RWPE1 (cell line): ENCODE results near the gene CATSPERZ.

Experiments used
- CTCF ChIA-PET: fragments of 350-600 bp; sonication (Branson Sonifier 250); formaldehyde crosslinking; extraction: SDS; loops from one replicate; lab custom pipeline; 2021; lab: Yijun Ruan, JAX
- POLR2A ChIA-PET: fragments of 400-600 bp; formaldehyde crosslinking; extraction: SDS; loops from one replicate; lab custom pipeline; 2020; ENCODE audit warnings: antibody characterized with exemption; ENCODE audit not compliant: low non-redundant PET; lab: Yijun Ruan, JAX
- DNase-seq: peaks from one replicate; pipeline ENCODE4 v3.0.0; 2012; ENCODE audit warnings: low spot score
- H3K27ac ChIP-seq: fragments of 450-650 bp; 2 replicates; pipeline ENCODE4 v1.5.1; 2017
- TF ChIP-seq, protein P1 (sequence below): fragments of 450-650 bp; conservative IDR thresholded peaks from 2 replicates; pipeline ENCODE4 v1.5.1; 2017; ENCODE audit warnings: low read depth, mild to moderate bottlenecking

The CATSPERZ gene

DNA sequence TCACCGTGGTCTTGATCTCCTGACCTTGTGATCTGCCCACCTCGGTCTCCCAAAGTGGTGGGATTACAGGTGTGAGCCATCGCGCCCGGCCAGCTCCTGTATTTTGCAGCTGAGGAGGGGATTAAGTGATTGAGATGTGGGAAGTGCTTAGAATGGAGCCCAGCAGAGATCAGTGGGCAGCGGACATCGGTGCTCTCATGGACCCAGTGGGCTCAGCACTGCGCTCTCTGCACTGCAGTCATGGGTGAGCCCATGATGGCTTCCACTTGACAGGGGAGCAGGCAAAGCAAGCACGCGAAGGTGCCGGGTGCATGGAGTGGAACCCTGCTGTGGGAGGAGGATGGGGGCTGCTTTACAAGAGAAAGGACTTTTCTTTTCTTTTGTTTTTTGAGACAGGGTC is 30.7 kb downstream of the CATSPERZ start:
- H3K27ac ChIP-seq: peak overlapping the region; percentile 98
- DNase-seq: no peak
- POLR2A ChIA-PET: interaction anchor here (2.2 kb wide), 1 partner anchor 13 kb away, joined by 17 read pairs; the partner anchor contains the start of genes PRDX5 and TRMT112
- TF ChIP-seq, protein P1, sequence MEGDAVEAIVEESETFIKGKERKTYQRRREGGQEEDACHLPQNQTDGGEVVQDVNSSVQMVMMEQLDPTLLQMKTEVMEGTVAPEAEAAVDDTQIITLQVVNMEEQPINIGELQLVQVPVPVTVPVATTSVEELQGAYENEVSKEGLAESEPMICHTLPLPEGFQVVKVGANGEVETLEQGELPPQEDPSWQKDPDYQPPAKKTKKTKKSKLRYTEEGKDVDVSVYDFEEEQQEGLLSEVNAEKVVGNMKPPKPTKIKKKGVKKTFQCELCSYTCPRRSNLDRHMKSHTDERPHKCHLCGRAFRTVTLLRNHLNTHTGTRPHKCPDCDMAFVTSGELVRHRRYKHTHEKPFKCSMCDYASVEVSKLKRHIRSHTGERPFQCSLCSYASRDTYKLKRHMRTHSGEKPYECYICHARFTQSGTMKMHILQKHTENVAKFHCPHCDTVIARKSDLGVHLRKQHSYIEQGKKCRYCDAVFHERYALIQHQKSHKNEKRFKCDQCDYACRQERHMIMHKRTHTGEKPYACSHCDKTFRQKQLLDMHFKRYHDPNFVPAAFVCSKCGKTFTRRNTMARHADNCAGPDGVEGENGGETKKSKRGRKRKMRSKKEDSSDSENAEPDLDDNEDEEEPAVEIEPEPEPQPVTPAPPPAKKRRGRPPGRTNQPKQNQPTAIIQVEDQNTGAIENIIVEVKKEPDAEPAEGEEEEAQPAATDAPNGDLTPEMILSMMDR: no peak
- CTCF ChIA-PET: interaction anchor here (0.6 to 2.6 kb wide), 4 partner anchors 11 to 561 kb away, joined by 4 to 34 read pairs (median 16); partner anchors contain the start of genes PRDX5 and TRMT112

DNA sequence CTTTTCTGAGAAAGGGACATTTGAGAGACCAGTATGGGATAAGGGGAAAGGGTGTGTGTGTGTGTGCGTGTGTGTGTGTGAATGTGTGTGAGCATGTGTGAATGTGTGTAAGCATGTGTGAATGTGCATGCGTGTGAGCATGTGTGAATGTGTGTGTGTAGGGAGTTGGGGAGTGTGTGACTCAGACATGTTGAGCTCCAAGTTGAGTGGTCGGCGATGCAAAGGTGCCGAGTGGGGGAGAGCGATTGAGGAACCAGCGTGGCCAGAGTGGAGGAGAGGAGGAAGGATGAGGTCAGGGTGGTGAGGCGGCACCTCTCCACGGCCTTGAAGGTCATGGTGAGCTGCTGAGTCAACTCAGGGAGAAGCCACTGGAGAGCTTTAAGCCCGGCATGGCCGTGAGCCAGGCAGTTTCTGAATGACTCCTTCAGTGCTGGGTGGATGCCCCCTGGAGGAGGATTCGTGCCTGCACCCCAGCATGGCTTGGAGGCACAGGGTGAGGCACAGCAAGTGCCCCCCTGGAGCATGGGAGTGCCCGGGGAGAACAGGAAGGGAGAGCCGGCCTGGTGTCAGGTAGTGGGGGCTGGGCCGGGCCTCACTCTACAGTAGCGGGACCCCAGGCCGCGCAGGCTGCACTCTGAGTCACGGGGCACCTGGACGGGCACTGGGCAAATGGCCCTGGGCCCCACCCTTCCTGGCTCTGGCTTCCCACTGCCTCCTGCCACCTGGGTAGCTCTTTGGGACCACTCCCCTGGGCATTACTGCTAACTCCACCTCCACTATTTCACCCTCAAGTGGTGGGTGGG is 31.6 kb downstream of the CATSPERZ start:
- ChIA-PET POLR2A (interaction anchor here (0.5 to 2.2 kb wide), 4 partner anchors 14 to 352 kb away, joined by 3 to 17 read pairs (median 4); partner anchors contain the start of genes PRDX5 and TRMT112), CTCF (interaction anchor here (0.6 to 2.6 kb wide), 8 partner anchors 9 to 562 kb away, joined by 3 to 34 read pairs (median 8); partner anchors contain the start of genes PRDX5 and TRMT112)
- peak overlapping the region; percentile 98 for H3K27ac ChIP-seq
- TF ChIP-seq, protein P1: peak; percentile 75
- peak; percentile 85 for DNase-seq

DNA sequence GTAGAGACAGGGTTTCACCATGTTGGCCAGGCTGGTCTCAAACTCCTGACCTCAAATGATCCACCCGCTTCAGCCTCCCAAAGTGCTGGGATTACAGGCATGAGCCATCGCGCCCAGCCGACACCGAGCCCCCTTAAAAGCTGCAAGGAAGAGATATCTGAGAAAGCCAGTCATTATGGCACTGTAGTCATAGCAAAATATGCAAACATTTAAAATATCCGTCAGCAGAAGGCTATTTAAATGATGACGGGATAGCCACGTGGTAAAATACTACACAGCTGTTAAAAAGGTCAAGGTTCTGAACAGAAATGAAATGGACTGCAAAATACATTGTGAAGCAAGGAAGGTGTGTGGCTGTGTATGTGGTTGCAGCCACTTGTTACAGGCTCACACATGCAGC is 33.4 kb downstream of the CATSPERZ start:
- ChIA-PET CTCF (interaction anchor here (0.7 to 2.6 kb wide), 3 partner anchors 8 to 22 kb away, joined by 3 to 22 read pairs (median 11); partner anchors contain the start of genes PRDX5 and TRMT112), POLR2A (no interaction called here)
- peak overlapping the region; percentile 98 for H3K27ac ChIP-seq
- TF ChIP-seq, protein P1: no peak
- no peak for DNase-seq

DNA sequence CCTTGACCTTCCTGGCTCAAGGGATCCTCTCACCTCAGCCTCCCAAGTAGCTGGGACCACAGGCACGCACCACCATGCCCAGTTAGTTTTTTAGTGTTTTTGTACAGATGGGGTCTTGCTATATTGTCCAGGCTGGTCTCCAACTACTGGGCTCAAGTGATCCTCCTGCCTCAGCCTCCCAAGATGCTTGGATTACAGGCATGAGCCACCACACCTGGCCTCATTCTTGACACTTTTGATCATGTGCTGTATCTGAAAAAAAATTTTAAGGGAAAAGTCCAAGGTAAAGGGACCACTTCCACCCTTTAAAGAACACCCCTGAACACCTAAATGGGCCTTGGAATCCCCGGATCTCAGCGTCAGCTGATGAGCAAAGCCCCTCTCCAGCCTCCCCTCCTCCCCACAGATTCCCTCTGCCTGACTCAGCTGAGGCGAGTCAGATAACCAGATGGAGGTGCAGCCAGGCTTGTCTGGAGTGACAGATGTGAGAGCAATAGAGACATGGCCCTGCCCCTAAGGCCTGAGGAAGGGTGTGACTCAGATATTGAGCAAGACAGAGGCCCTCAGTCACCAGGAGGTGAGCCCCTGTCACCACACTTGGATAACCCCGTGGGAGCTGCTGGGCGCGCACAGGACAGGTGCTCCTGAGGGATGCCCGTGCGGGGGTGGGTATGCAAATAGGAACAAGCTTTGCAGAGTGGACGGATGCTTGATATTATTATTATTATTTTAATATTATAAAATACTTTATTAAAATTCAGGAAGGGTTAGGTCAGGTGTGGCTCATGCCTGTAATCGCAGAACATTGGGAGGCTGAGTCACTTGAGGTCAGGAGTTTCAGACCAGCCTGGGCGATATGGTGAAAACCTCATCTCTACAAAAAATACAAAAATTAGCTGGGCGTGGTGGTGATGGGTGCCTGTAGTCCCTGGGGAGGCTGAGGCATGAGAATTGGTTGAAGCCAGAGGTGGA is 34.9 kb downstream of the CATSPERZ start:
- H3K27ac ChIP-seq: peak overlapping the region; percentile 98
- ChIA-PET POLR2A (interaction anchor here (0.5 to 0.7 kb wide), 3 partner anchors 10 to 61 kb away, joined by 3 to 6 read pairs (median 3); partner anchors contain the start of gene PRDX5), CTCF (interaction anchor here (0.6 to 1.5 kb wide), 3 partner anchors 17 to 111 kb away, joined by 4 to 11 read pairs (median 5); partner anchors contain the start of gene PRDX5)
- TF ChIP-seq, protein P1: no peak
- peak; percentile 98 for DNase-seq

DNA sequence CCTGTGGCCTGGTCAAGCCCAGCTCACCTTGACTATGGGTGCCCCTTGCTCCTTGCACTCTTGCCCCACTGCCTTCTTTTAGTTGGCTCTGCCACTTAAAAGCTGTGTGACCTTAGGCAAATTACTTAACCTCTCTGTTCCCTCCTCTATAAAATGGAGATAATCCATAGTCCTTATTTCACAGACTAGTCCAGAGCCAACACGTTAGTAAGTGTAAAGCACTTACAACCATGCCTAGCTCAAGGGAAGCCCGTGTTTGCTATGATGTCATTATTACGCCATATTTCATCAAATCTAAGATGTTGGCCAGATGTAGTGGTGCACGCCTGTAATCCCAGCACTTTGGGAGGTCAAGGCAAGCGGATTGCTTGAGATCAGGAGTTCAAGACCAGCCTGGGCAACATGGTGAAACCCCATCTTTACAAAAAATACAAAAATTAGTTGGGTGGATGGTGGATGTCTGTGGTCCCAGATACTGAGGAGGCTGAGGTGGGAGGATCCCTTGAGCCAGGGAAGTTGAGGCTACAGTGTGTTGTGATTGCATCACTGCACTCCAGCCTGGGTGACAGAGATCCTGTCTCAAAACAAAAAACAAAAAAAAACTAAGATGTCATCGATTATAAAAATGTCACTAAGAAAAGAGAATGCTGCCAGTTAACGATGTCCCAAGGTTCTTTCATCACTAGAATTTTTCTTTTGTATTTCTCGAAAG is 37.5 kb downstream of the CATSPERZ start:
- CTCF ChIA-PET: interaction anchor here (1.2 kb wide), 1 partner anchor 17 kb away, joined by 5 read pairs; no protein-coding TSS in a partner anchor
- POLR2A ChIA-PET: no interaction called here

More for the DNA sequence above, 37.5 kb downstream of the CATSPERZ start:
- TF ChIP-seq, protein P1: no peak
- no peak for DNase-seq
- peak overlapping the region; percentile 98 for H3K27ac ChIP-seq
